NT2/D1 (cell line): ENCODE measurements around the gene OR6C3.
"Not testable (repeated sequence)": the region's sequence is repeated elsewhere in the genome, so short reads cannot be mapped to it uniquely, and the experiment has no call there.

ENCODE experiments used
- SUZ12 ChIP-seq: IDR thresholded peaks from 2 replicates; pipeline ENCODE4 v1.6.1; 2011; ENCODE audit not compliant: insufficient read length, insufficient read depth; ENCODE audit errors: extremely low read depth
- YY1 ChIP-seq: IDR thresholded peaks from 2 replicates; pipeline ENCODE4 v1.6.1; 2011; ENCODE audit not compliant: insufficient read length, insufficient read depth

DNA sequence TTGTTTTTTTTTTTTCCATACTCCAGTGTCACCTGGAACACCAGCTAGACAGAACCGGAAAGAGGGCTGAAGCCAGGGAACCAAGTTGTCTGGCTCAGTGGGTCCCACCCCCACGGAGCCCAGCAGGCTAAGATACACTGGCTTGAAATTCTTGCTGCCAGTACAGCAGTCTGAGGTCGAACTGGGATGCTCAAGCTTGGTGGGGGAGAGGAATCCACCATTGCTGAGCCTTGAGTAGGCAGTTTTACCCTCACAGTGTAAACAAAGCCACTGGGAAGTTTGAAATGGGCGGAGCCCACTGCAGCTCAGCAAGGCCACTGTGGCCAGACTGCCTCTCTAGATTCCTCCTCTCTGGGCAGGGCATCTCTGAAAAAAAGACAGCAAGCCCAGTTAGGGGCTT lies 24.8 kb downstream of the OR6C3 start:
- not testable (repeated sequence) for TF ChIP-seq SUZ12, YY1
